Measurements from ENCODE around the gene APBB1.

DNA sequence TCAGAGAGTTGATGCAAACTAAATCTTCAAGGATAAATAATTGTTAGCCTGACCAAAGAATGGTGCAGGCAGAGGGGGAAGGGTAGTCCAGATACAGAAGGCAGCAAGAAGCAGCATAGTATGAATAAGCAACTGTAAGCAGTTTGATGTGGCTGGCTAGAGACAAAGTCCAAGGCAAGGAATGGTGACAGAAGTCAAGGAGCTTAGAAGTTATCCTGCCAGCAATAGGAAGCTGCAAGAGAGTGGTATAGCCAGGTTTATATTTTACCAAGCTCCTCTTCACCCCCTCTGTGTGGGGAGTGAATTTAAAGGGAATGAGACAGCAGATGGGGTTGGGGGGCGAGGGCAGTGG lies 40.2 kb upstream of the APBB1 start:
- TF ChIP-seq, protein P1, sequence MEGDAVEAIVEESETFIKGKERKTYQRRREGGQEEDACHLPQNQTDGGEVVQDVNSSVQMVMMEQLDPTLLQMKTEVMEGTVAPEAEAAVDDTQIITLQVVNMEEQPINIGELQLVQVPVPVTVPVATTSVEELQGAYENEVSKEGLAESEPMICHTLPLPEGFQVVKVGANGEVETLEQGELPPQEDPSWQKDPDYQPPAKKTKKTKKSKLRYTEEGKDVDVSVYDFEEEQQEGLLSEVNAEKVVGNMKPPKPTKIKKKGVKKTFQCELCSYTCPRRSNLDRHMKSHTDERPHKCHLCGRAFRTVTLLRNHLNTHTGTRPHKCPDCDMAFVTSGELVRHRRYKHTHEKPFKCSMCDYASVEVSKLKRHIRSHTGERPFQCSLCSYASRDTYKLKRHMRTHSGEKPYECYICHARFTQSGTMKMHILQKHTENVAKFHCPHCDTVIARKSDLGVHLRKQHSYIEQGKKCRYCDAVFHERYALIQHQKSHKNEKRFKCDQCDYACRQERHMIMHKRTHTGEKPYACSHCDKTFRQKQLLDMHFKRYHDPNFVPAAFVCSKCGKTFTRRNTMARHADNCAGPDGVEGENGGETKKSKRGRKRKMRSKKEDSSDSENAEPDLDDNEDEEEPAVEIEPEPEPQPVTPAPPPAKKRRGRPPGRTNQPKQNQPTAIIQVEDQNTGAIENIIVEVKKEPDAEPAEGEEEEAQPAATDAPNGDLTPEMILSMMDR (IDR thresholded peaks at IDR 0.05) = no peak
- TF ChIP-seq POLR2A (IDR thresholded peaks at IDR 0.05) = no peak

All from stomach (tissue), 4 donors.